Activated CD8-positive, alpha-beta memory T cell treated with anti-CD3 and anti-CD28 coated beads for 1 hour (primary cell): Measurements from ENCODE around the gene ABCA3.
"Not testable (repeated sequence)": the region's sequence is repeated elsewhere in the genome, so short reads cannot be mapped to it uniquely, and the experiment has no call there.

Experiments
- DNase-seq, 2 donors: peaks; one replicate each; pipeline ENCODE4 v3.0.0-alpha.2; 2020; ENCODE audit warnings: low read depth in 1 of 2; ENCODE audit errors: extremely low read depth in 1 of 2

ABCA3 gene

DNA sequence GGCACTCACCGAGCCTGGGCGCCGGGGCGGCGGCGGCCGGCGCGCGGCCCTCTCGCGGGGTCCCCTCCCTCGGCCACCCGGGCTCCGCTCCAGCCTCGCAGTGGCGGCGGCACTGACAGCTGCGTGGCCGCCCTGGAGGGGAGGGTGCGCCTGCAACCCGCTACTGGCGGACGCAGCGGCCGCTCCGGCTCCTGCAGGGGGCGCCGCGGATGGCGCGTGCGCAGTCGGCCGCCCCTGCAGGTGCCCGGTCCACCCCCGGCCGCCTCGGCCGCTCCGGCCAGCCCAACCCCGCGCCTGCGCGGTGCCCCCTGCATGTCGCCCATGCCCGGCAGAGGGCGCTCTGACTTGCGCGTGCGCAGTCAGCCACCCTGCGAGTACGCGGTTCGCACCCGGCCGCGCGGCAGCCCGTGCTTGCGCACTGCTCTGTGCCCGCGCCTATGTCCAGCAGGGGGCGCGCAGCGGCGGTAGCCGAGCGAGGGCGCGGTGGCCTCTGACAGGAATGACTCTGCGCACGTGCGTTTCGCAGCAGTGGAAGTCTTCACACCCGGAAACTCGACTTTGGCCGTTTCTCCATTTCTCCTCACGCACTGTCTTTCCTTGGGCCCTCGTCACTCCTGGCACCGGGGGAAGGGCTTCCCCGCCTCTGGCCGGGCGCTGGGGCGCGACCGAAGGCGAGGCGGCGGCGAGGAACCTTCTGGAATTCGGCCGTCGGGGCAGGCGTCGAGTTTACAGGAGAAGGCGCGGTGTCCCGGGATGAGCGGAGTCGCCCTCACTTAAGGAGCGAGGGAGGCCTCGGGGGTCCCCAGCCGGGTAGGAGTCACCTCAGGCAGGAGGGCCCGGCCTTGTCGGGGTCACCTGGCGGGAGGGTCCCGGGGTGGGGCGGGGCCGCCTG lies at the start of gene ABCA3:
ABCA3 (minus strand) TSS at position 165 of the 892 bp plus-strand sequence. CDS start 14,262 bp downstream, outside the sequence.
- DNase-seq, result peak; percentile 72 to 92

DNA sequence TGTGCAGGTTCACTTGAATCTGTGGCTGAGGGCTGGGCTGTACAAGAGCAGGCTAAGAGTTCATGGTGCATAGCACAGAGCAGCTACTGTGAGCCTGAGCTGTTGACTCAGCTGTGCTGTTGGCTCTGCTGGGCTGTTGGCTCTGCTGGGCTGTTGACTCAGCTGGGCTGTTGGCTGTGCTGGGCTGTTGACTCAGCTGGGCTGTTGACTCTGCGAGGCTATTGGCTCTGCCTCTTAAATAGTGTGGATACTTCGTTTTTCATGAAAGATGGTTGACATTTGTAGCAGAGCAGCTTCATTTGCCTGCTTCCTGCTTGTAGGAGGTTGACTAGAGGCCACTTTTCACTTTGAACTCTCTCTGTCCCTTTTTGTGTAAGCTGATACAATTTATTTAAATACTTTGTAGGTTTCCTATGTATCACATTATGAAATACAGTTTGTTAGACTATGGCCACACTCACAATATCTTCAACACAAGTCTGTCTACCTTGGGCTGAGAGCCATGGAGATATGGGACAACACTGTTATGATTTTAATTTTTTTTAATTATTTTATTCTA lies 48.4 kb upstream of the ABCA3 start:
- no peak for DNase-seq

DNA sequence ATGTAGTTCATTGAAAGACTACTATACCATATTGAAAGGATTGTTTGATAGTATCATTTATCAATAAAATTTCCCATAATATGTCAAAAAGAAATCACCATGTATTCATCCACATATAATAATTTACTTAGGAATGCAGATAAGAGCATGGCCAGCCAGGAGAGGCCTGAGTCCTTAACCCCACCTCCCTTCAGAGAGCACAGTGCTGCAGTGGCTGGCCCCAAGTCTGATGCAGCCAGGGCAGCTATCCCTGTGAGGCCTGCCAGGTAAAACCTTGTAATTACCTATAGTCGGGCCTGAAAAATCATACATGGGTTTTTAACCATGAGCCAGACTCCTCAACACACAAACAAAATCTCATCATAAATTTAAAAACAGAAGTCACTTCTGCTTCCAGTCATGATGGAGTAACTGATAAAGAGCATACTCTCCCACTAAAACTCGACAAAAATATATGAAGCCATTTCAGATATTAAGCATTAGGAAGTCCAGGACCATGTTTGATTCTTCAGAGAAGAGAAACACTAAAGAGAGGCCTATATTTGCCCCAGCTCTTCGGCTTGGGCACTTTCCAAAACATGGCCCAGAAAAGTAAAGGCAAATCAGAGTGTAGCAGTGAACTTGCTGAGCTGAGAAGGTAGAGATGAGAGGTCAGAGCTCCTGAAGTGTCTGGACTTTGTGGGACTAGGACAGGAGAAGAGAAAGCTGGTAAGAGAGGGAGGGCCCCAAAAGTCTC lies 47.8 kb upstream of the ABCA3 start:
- no peak for DNase-seq

DNA sequence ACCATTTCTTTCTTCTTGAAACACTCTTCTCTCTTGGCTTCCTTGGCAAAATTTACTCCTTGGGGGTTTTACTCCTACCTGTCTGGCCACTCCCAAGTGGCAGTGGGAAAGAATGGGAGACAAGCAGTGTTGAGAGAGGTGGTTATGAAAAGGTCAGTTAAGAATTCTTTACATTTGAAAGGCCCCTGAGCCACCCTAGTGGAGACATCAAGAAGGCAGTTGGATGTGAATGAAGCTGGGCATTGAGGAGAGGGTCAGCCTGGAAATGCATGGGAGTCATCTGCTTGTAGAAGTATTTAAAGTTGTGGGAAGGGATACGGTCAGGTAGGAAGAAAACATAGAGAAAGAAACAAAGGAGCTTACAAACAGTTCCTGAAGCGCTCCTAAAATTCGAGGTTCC lies 46.5 kb upstream of the ABCA3 start:
- no peak for DNase-seq

DNA sequence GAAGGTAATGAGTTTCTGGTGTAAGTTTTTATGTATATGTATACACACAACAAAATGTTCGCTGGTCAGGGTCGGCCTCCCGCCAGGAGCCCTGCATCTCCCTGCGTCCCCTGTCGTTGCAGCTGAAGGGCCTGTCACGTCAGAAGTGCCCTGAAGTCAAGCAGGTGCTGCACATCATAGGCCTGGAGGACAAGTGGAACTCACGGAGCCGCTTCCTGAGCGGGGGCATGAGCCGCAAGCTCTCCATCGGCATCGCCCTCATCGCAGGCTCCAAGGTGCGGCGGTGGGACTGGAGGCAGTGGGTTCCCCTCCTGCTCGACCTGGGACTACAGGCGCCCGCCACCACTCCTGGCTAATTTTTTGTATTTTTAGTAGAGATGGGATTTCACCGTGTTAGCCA lies 45.5 kb upstream of the ABCA3 start:
- DNase-seq, result not testable (repeated sequence)

DNA sequence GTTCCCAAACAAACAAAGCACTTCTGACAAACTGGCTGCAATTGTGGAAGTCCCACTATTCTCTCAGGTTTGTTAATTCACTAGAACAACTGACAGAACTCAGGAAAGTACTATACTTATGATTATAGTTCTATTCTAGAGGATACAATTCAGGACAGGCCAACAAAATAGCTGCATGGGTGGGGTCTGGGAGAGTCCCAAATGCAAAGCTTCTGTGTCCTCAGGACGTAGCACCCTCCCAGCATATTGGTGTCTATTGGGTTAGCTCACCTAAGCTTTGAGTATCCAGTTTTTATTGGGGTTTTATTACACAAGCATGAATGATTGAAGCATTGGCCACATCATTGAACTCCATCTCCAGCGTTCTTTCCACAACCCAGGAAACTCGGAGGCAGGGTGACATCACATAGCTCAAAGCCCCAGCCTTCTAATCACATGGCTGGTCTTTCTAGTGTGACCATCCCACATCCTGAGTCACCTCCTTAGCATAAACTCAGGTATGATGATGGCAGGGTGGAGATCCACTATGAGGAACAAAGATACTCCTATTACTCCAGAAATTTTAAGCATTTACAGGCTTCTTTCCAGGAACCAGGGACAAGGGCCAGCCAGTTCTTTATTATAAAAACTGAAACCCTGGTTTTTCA lies 44.8 kb upstream of the ABCA3 start:
- DNase-seq, result no peak

DNA sequence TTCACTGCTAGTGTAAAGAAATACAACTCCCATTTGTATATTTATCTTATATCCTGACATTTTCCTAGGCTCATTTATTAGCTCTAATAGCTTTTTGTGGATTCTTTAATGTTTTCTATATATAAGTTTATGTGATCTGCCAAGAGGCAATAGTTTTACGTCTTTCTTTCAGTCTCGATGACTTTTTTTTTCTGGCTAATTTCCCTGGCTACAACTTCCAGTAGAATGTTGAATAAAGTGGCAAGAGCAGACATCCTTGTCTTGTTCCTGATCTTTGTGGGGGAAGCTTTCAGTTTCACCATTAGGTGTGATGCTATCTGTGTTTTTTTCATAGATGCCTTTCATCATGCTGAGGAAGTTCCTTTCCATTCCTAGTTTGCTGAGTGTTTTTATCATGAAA lies 43.9 kb upstream of the ABCA3 start:
- DNase-seq, result no peak

DNA sequence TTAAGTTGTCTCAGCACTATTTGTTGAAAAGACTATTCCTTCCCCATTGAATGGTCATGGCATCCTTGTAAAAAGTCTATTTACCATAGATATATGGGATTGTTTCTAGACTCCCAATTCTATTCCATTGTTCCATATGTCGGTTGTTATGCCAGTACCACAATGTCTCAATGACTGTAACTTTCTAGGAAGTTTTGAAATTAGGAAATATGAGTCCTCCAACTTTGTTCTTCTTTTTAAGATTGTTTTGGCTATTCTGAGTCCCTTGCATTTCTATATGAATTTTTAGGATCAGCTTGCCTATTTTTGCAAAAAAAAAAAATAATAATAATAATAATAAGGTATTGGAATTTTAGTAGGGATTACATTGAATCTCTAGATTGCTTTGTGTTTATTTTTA lies 43.0 kb upstream of the ABCA3 start:
- no peak for DNase-seq

DNA sequence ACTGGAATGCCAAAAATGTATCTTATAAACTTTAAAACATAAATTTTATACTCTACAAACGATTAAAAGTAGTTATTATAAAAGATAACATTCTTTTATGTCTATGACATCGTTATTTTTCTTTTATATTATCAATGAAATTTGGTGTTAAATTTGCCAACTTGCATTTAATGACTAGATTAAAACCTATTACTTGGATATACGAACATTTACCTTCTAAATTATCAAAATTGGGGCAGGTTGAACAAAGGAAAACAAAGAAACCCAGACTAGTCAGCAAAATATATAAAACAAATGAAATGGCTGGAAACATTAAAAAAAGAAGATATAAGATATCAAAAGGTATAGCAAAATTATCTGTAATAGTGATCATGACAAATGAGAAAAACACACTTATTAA lies 34.1 kb upstream of the ABCA3 start:
- DNase-seq, result no peak

DNA sequence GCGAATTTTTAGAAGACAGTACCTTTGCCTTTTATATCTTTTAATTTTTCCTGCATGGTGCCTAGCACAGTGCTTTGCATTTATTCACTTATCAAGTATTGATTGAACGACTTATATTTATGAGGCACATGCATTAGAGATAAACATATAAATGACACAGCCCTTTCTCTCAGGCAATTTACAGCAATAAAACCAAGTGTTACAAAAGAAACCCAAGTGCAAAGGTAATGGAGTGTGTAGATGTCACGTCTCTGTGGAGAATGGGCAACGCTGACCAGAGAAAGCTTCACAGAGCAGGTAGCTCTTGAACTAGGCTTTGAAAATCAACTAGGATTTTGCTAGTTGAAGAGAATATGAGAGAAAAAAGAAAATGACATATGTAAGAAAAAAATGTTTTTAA lies 32.6 kb upstream of the ABCA3 start:
- no peak for DNase-seq

DNA sequence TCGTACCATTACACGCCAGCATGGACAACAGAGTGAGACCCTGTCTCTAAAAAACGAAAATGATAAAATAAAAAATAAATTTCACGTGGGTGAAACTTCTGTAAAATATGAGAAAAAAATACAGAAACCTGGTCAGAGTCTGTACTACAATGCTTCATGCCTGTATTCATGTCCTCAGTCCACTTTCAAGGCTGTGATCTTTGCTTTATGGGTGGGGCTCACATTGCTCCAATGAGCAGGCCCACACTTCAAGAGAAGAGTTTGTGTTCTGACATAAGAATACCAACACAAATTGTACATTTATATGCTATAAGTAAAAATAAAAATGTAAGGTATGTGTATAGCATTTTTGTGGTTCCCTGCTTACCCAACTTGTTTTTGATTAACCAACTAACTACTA lies 32.2 kb upstream of the ABCA3 start:
- DNase-seq, result no peak

DNA sequence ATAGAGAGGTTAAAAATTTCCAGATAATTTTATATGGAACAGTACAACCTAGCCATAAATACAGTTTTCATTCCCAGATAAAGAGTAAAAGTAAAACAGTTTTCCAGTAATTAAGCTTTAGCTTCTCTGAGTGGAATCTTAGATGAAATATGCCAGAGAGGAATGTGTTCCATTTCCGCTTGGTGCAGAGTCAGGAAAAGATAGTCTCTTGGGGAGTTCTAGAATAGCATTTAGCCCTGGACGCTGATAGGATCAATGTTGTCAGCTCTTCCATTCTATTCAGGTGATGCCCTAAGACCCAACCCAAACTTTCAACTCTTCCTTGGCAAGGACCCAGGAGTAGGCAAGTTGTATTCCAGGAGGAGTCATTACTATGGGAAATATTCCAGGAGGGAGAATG lies 30.9 kb upstream of the ABCA3 start:
- no peak for DNase-seq

DNA sequence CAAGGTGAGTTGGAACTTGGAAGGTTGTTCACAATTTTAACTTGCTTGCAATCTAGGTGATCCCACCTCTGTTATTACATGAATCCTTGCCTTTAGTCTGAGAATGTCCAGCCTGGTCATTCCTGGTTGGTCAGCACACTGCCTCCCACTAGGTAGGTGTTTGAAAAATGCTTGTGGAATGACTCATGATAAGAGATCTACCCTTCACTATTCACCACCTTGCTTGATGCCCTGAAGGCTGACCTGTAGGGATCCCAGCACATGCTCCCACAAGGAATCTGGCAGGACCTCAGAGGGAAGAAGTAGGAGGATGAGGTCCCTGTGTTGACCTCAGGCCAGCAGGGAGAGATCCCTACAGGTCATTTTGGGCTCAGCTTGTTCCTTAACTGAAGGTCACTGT lies 30.2 kb upstream of the ABCA3 start:
- DNase-seq, result no peak

DNA sequence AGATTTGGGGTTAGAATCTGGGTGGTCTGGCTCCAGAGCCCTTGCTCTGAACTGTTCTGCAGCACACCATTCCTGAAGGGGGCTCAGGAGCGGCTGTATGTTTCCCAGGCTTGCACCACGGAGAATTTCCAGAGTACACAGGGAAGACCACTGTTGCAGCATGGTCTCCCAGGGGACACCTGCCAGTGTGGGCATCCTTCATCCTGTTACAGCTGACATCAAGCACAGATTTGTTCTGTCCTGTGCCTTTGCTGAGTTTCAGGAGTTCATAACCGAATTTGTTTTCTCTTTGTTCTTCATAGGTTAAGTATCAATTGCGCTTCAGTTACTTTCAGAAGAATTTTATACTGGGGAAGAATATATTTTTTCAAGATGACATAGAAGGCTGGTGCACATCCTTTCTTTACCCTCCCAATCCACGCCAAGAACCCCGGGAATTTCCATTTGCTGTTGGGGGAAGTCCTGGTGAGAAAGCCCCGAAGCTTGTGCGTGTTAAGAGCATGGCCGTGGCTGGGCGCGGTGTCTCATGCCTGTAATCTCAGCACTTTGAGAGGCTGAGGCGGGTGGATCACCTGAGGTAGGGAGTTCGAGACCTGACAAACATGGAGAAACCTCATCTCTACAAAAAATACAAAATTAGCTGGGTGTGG lies 26.3 kb upstream of the ABCA3 start:
- DNase-seq, result no peak

DNA sequence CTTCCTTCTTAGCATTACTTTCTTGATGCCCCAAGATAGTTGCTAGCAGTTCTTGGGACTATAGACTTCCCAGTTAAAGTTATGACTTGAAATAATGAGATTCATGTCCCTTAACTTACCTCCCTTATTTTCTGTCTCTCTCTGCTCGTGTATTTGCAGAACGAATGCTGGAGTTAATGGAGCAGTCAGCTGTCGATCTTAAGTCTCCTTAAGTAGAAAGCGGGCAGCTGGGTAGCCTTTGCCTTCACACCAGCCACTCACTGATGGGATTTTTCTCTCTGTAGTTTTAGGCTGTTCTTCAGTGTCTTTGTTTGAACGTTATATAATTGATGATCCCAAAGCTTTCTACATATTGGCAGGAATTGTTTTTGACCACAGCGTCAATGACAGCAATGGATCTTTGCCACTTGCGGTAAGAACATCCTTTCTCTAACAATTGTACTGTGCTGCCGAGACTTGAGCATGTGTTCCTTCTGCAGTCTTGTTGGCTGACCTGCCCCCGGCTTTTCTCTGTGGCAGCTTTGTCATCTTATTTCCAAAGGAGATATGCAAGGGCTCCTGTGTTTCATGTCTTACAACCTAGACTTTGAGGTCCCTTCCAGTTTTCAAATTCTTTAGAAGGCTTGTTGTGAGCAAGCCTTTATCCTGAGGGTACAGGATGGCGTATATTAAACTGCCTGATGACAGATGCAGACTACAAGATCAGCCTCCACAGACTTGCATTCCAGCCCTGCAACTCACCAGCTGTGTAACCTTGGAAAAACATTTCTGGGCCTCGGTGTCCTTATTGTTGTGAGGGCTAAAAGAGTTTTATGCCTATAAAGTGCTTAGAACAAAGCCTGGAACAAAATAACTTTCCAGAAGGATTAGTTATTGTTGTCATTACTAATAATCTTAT lies 25.1 kb upstream of the ABCA3 start:
- no peak for DNase-seq

DNA sequence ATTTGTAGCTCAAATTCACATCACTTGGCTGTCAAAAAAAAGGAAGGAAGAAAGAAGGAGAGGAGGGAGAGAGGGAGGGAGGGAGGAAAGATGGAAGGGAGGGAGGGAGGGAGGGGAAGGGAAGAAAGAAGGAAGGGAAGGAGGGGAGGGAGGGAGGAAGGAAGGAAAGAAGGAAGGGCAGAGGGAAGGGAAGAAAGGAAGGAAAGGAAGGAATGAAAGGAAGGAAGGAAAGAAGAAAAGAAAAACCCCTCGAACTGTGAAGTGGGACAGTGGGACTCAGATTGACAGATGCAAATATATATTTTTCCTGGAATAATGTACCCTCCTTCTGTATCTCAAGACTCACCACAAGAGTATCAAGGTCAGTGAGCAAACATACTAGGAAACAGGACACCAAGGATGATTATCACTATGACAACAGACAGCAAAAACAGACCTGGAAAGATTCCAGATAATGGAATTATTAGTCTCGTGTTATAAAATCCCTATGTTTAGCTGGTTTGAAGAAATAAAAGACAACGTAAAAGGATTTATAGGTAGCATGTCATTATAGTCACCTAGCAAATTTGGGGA lies 24.2 kb upstream of the ABCA3 start:
- no peak for DNase-seq

DNA sequence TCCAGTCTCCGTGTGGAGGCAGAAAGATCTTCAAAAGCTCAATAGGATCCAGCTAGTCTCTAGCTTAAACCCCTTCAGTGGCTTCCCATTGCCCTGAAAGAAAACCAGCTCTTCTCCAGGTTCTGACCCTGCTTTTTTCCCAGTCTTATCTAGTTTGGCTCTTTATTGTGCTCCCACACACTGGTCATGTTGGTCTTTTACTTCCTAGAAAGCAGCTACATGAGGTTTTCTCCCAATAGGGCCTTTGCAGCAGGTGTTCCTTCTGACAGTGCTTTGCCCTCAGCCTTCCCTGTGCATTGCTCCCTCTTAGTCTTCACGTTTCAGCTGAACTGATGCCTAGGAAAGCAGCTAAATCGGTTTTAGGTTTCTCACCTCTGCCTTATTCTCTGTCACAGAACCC lies 21.7 kb upstream of the ABCA3 start:
- DNase-seq, result no peak

DNA sequence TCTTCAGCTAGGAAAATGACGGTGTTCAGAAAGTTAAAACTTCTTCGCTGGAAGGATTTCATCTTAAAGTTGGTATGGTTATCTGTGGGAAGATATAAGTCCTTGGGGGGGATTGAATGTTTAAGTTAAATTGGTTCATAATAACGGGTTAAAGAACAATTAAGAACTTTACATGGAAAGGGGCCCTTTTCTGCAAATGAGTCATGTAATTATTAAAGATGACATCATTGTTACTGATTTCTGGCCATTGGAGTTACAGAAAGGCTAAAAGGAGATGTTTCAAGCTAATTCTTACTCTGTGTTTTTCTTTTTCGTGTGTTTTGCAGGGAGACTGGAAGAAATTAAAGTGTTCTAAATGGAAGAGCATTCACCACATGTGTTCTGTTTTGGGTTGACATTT lies 20.6 kb upstream of the ABCA3 start:
- no peak for DNase-seq

DNA sequence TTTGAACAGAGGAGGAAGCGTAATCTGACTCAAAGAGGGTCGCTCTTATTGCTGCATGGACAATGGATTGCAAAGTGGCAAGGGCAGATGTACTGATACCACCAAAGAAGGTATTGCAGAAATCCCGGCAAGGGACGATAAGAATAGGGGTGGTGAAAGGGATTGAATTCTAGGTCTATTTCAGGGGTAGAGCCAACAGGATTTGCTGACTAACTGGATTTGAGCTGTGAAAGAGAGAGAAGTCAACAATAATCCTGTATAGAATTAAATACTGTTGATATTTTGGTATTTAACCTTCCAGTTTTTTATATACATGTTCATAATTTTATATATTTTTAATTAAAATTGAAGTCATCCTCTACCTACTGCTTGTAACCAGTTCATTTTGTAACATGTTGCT lies 19.4 kb upstream of the ABCA3 start:
- DNase-seq, result no peak

DNA sequence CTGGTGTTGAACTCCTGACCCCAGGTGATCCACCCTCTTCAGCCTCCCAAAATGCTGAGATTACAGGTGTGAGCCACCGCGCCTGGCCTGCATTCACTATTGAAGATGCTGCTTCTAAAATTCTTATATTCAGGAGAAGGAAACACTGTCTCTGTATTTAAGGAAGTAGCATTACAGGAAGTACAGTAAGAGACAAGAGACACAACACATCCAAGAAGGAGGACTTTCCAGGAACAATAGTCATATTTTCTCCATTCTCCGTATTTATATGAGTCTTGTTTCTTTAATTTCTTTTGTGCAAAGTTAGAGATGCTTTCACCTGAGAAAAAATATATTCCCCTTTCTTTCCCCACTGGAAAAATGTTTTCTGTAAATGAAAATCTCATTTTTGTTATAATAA lies 18.3 kb upstream of the ABCA3 start:
- DNase-seq, result no peak
